IMR-90 (cell line): ENCODE data around the gene NLGN1. TPM values are rescaled to one million over a fixed set of nuclear protein-coding genes. Genes with fewer than 3 reads are reported as not detected.
A peak's percentile ranks its signal among the peaks of the same experiment; 100 is the strongest.

Source experiments
- ATAC-seq: fragments of 200-7000 bp; cut with Tn5 transposase; 2 replicates; pipeline ENCODE4 v1.9.1; 2020; ENCODE audit warnings: low read depth, mild to moderate bottlenecking, moderate library complexity
- BruUV-seq: library from RNA; stranded (reverse); fragments of 400-500 nt; replicated peaks from 2 replicates; lab custom pipeline; 2021; lab: Mats Ljungman, UMichigan
- CTCF ChIA-PET: fragments of 300-600 bp; formaldehyde crosslinking; extraction: SDS; loops from one replicate; lab custom pipeline; 2021; ENCODE audit warnings: antibody characterized with exemption; lab: Yijun Ruan, JAX
- POLR2A ChIA-PET: fragments of 300-600 bp; sonication (Branson Sonifier 250); formaldehyde crosslinking; loops from one replicate; lab custom pipeline; 2022; ENCODE audit warnings: antibody characterized with exemption; ENCODE audit not compliant: unreplicated experiment; lab: Charles Lee
- DNase-seq: peaks from one replicate; pipeline ENCODE4 v3.0.0; 2013
- H2AFZ ChIP-seq: replicated peaks from 2 replicates; pipeline ENCODE3; 2013; ENCODE audit warnings: low read length, mild to moderate bottlenecking; ENCODE audit not compliant: poor library complexity
- H2AK5ac ChIP-seq: 2 replicates; pipeline ENCODE4 v1.6.1; 2013; ENCODE audit warnings: low read depth, low read length, inconsistent platforms
- H2AK9ac ChIP-seq: replicated peaks from 2 replicates; pipeline ENCODE3; 2013; ENCODE audit warnings: mild to moderate bottlenecking, low read depth, low read length, moderate library complexity; ENCODE audit not compliant: poor library complexity
- H2BK120ac ChIP-seq: 2 replicates; pipeline ENCODE4 v1.6.1; 2013; ENCODE audit warnings: low read depth, low read length, inconsistent platforms
- H2BK15ac ChIP-seq: 3 replicates; pipeline ENCODE4 v1.6.1; 2013; ENCODE audit warnings: low read depth, low read length, inconsistent platforms
- H2BK20ac ChIP-seq: 2 replicates; pipeline ENCODE4 v1.6.1; 2013; ENCODE audit warnings: low read depth, mild to moderate bottlenecking, inconsistent platforms, low read length, moderate library complexity
- H2BK5ac ChIP-seq: 2 replicates; pipeline ENCODE4 v1.6.1; 2013; ENCODE audit warnings: mild to moderate bottlenecking, low read depth, low read length, inconsistent platforms; ENCODE audit not compliant: poor library complexity, severe bottlenecking
- H3K14ac ChIP-seq: replicated peaks from 2 replicates; pipeline ENCODE4 v1.6.1; 2013; ENCODE audit warnings: low read depth, low read length, inconsistent platforms
- H3K18ac ChIP-seq: 2 replicates; pipeline ENCODE4 v1.6.1; 2013; ENCODE audit warnings: low read depth, low read length, control low read depth
- H3K23ac ChIP-seq: 2 replicates; pipeline ENCODE4 v1.6.1; 2013; ENCODE audit warnings: low read depth, low read length, inconsistent platforms
- H3K27ac ChIP-seq: 2 replicates; pipeline ENCODE4 v1.5.1; 2013; ENCODE audit warnings: mild to moderate bottlenecking, control low read depth, low read length; ENCODE audit not compliant: insufficient read depth
- H3K27me3 ChIP-seq: 2 replicates; pipeline ENCODE4 v1.6.1; 2013; ENCODE audit warnings: low read length; ENCODE audit not compliant: control insufficient read depth, insufficient read depth
- H3K36me3 ChIP-seq: 2 replicates; pipeline ENCODE4 v1.6.1; 2013; ENCODE audit warnings: low read length, mixed read lengths; ENCODE audit not compliant: control insufficient read depth, insufficient read depth
- H3K4ac ChIP-seq: 2 replicates; pipeline ENCODE4 v1.6.1; 2013; ENCODE audit warnings: low read depth, low read length, inconsistent platforms
- H3K4me1 ChIP-seq: 2 replicates; pipeline ENCODE4 v1.6.1; 2013; ENCODE audit warnings: low read length, mixed read lengths; ENCODE audit not compliant: control insufficient read depth, insufficient read depth
- H3K4me2 ChIP-seq: 2 replicates; pipeline ENCODE4 v1.6.1; 2013; ENCODE audit warnings: low read depth, mild to moderate bottlenecking, control low read depth, low read length, moderate library complexity
- H3K4me3 ChIP-seq: 2 replicates; pipeline ENCODE4 v1.5.1; 2013; ENCODE audit warnings: low read depth, mild to moderate bottlenecking, control low read depth, low read length, moderate library complexity; ENCODE audit not compliant: insufficient read depth
- H3K56ac ChIP-seq: 2 replicates; pipeline ENCODE4 v1.6.1; 2013; ENCODE audit warnings: low read length, inconsistent platforms; ENCODE audit not compliant: insufficient read depth; ENCODE audit errors: extremely low read depth
- H3K79me1 ChIP-seq, 2 experiments: 2 replicates each; pipeline ENCODE4 v1.6.1; 2013; ENCODE audit warnings: low read length in 2 of 2, inconsistent platforms in 1 of 2, low read depth in 1 of 2
- H3K9ac ChIP-seq: 2 replicates; pipeline ENCODE4 v1.6.1; 2013; ENCODE audit warnings: low read depth, low read length, control low read depth
- H3K9me1 ChIP-seq: 2 replicates; pipeline ENCODE4 v1.6.1; 2013; ENCODE audit warnings: low read length, inconsistent platforms; ENCODE audit not compliant: insufficient read depth
- H3K9me3 ChIP-seq: 2 replicates; pipeline ENCODE4 v1.6.1; 2013; ENCODE audit warnings: low read length; ENCODE audit not compliant: control insufficient read depth, insufficient read depth
- H4K20me1 ChIP-seq: 2 replicates; pipeline ENCODE4 v1.6.1; 2013; ENCODE audit warnings: low read length, inconsistent platforms; ENCODE audit not compliant: insufficient read depth
- H4K5ac ChIP-seq: 2 replicates; pipeline ENCODE4 v1.6.1; 2013; ENCODE audit warnings: mild to moderate bottlenecking, low read depth, low read length, control low read depth
- H4K8ac ChIP-seq, 2 experiments: 2 replicates each; pipeline ENCODE4 v1.6.1; 2013; ENCODE audit warnings: low read depth in 2 of 2, low read length in 2 of 2, control low read depth in 1 of 2, inconsistent platforms in 1 of 2
- H4K91ac ChIP-seq: 2 replicates; pipeline ENCODE4 v1.6.1; 2013; ENCODE audit warnings: low read depth, low read length, inconsistent platforms; ENCODE audit not compliant: insufficient read depth
- FOS ChIP-seq: fragments of 150-350 bp; IDR thresholded peaks from 2 replicates; pipeline ENCODE4 v1.6.1; 2016; ENCODE audit warnings: low read depth, low read length
- MAFK ChIP-seq: IDR thresholded peaks from 2 replicates; pipeline ENCODE4 v1.6.1; 2012; ENCODE audit warnings: low read depth, low read length, improper control_type of control experiment
- RAD21 ChIP-seq: IDR thresholded peaks from 2 replicates; pipeline ENCODE4 v1.6.1; 2012; ENCODE audit warnings: low read length, improper control_type of control experiment
- USF2 ChIP-seq: fragments of 150-350 bp; IDR thresholded peaks from 2 replicates; pipeline ENCODE4 v1.6.1; 2017; ENCODE audit warnings: mild to moderate bottlenecking, antibody characterized with exemption, low read length, low read depth
- dilution Hi-C: fragments of 300-500 bp; cut with HindIII; formaldehyde crosslinking; loops from one replicate; pipeline ENCODE4 v1.14.3; 2018; ENCODE audit warnings: low sequenced_read_pairs; ENCODE audit not compliant: unreplicated experiment
- in situ Hi-C: fragments of 300-500 bp; cut with MboI; formaldehyde crosslinking; loops from 3 replicates; pipeline ENCODE4 v1.14.3; 2019; ENCODE audit warnings: low sequenced_read_pairs, inconsistent platforms, mixed read lengths
- intact Hi-C: fragments of 100-400 bp; cut with micrococcal nuclease; formaldehyde crosslinking; loops from 2 replicates; pipeline ENCODE4 v1.10.0; 2022
- polyA plus RNA-seq, 3 experiments: library from polyadenylated mRNA; depleted of rRNA; stranded (reverse); fragments of >200 nt; gene quantifications; 2 replicates each; pipeline ENCODE4 v1.2.3, GENCODE V29; 2012; ENCODE audit warnings: low replicate concordance in 1 of 3
- total RNA-seq: library from RNA; depleted of rRNA; stranded (reverse); fragments of >200 nt; gene quantifications from 2 replicates; pipeline ENCODE4 v1.2.3, GENCODE V29; 2012

The NLGN1 gene
- total and polyA plus RNA-seq, 2 of the 4 experiments (the other 2 are of a cell fraction), result 1.8 to 12.5 TPM

GRCh38 chr3:173932624-173933023 is 535.1 kb downstream of the NLGN1 start:
- DNase-seq, result peak; percentile 72

More at GRCh38 chr3:173932624-173933023, 535.1 kb downstream of the NLGN1 start:
- Histone ChIP-seq H3K56ac (no peak overlapping the region), H3K9me3 (no peaks in the 10 kb centered on the region), H3K9me1 (no peaks in the 10 kb centered on the region), H2AK5ac (no peak overlapping the region), H3K4me2 (no peak overlapping the region), H2AFZ (no peak overlapping the region), H2BK15ac (no peak overlapping the region), H3K79me1 (no peaks in the 10 kb centered on the region), H3K27me3 (no peaks in the 10 kb centered on the region), H2AK9ac (no peak overlapping the region), H3K36me3 (no peaks in the 10 kb centered on the region), H3K18ac (no peak overlapping the region), H2BK120ac (no peak overlapping the region), H3K4me1 (no peaks in the 10 kb centered on the region), H3K14ac (no peak overlapping the region), H3K23ac (no peak overlapping the region), H3K9ac (no peak overlapping the region), H4K91ac (no peak overlapping the region), H4K8ac (no peak overlapping the region), H2BK20ac (no peak overlapping the region), H2BK5ac (no peak overlapping the region), H3K4ac (no peak overlapping the region), H4K20me1 (no peaks in the 10 kb centered on the region), H3K4me3 (no peak overlapping the region), H3K27ac (no peak overlapping the region), H4K5ac (no peak overlapping the region)
- ChIA-PET CTCF (interaction anchor here (0.7 to 1.2 kb wide), 2 partner anchors 26 to 275 kb away, joined by 3 to 4 read pairs; no protein-coding TSS in a partner anchor), POLR2A (no interaction called here)
- intact Hi-C loops, result no loop called here
- ATAC-seq, result peak; percentile 99
- in situ Hi-C loops, result no loop called here
- BruUV-seq, result no TSS peak
- TF ChIP-seq RAD21 (no peak), USF2 (no peak), MAFK (peak; percentile 49; the same call in 1 of the 2 replicates), FOS (peak; percentile 42)
- dilution Hi-C loops, result no loop called here
